HEK293 (cell line): ENCODE results near the gene PPP6R3.
A peak's percentile ranks its signal among the peaks of the same experiment; 100 is the strongest.

ENCODE experiments used
- CTCF ChIA-PET: fragments of 350-600 bp; formaldehyde crosslinking; extraction: SDS; loops from one replicate; lab custom pipeline; 2021; ENCODE audit warnings: antibody characterized with exemption; lab: Yijun Ruan, JAX
- POLR2A ChIA-PET: fragments of 300-600 bp; formaldehyde crosslinking; extraction: SDS; loops from one replicate; lab custom pipeline; 2020; ENCODE audit warnings: antibody characterized with exemption, inconsistent platforms; lab: Yijun Ruan, JAX
- H3K27ac ChIP-seq: fragments of 200-500 bp; sonication (Bioruptor generic); 2 replicates; pipeline ENCODE4 v1.5.1; 2014; ENCODE audit warnings: low read depth, low read length, control low read depth, inconsistent platforms; ENCODE audit errors: extremely low read depth
- H3K36me3 ChIP-seq, 2 experiments: fragments of 200-500 bp in 1 of 2; sonication (Bioruptor generic) in 1 of 2; 1 replicate in 1 of 2; 2 replicates in 1 of 2; pipeline ENCODE4 v1.5.1; 2014 to 2017; ENCODE audit warnings: inconsistent platforms in 2 of 2, low read length in 2 of 2; ENCODE audit not compliant: control insufficient read depth in 2 of 2, insufficient read depth in 1 of 2
- H3K4me1 ChIP-seq: fragments of 200-500 bp; sonication (Bioruptor generic); 2 replicates; pipeline ENCODE4 v1.5.1; 2014; ENCODE audit warnings: mild to moderate bottlenecking, low read length, inconsistent platforms; ENCODE audit not compliant: control insufficient read depth, insufficient read depth
- H3K4me3 ChIP-seq: 2 replicates; pipeline ENCODE4 v1.5.1; 2011; ENCODE audit warnings: low read depth, mild to moderate bottlenecking, control low read depth, low read length, moderate library complexity
- H3K9me3 ChIP-seq: fragments of 200-500 bp; sonication (Bioruptor generic); 2 replicates; pipeline ENCODE4 v1.5.1; 2014; ENCODE audit warnings: low read depth, low read length, inconsistent platforms; ENCODE audit not compliant: control insufficient read depth, insufficient read depth
- GFI1B ChIP-seq: fragments of 450-650 bp; formaldehyde crosslinking; IDR thresholded peaks from 2 replicates; pipeline ENCODE4 v1.5.1; 2016; ENCODE audit warnings: missing biosample characterization, missing genetic modification characterization
- KLF10 ChIP-seq: fragments of 450-650 bp; IDR thresholded peaks from 2 replicates; pipeline ENCODE4 v1.5.1; 2018; ENCODE audit warnings: missing biosample characterization, mild to moderate bottlenecking, missing genetic modification characterization
- KLF9 ChIP-seq: fragments of 450-650 bp; formaldehyde crosslinking; IDR thresholded peaks from 2 replicates; pipeline ENCODE4 v1.5.1; 2016; ENCODE audit warnings: missing biosample characterization, missing genetic modification characterization, low read depth
- SETDB1 ChIP-seq: IDR thresholded peaks from one replicate; pipeline ENCODE4 v1.6.1; 2017; ENCODE audit warnings: mild to moderate bottlenecking, low read length, moderate library complexity, mixed read lengths; ENCODE audit not compliant: insufficient read length
- ZBTB17 ChIP-seq: fragments of 450-650 bp; formaldehyde crosslinking; IDR thresholded peaks from 2 replicates; pipeline ENCODE4 v1.5.1; 2016; ENCODE audit warnings: missing biosample characterization, missing genetic modification characterization
- ZEB2 ChIP-seq: fragments of 450-650 bp; formaldehyde crosslinking; IDR thresholded peaks from 2 replicates; pipeline ENCODE4 v1.5.1; 2016; ENCODE audit warnings: missing biosample characterization, missing genetic modification characterization
- ZNF132 ChIP-seq: fragments of 450-650 bp; formaldehyde crosslinking; IDR thresholded peaks from 2 replicates; pipeline ENCODE4 v1.5.1; 2017; ENCODE audit warnings: missing biosample characterization, missing genetic modification characterization, borderline replicate concordance
- ZNF140 ChIP-seq: fragments of 450-650 bp; formaldehyde crosslinking; IDR thresholded peaks from 2 replicates; pipeline ENCODE4 v1.5.1; 2016; ENCODE audit warnings: missing biosample characterization, missing genetic modification characterization
- ZNF248 ChIP-seq: fragments of 450-650 bp; formaldehyde crosslinking; IDR thresholded peaks from 2 replicates; pipeline ENCODE4 v1.5.1; 2017; ENCODE audit warnings: missing biosample characterization, missing genetic modification characterization
- ZNF266 ChIP-seq: fragments of 450-650 bp; formaldehyde crosslinking; IDR thresholded peaks from 2 replicates; pipeline ENCODE4 v1.5.1; 2016; ENCODE audit warnings: missing biosample characterization, missing genetic modification characterization, low read depth
- ZNF37A ChIP-seq: fragments of 450-650 bp; IDR thresholded peaks from 2 replicates; pipeline ENCODE4 v1.5.1; 2018; ENCODE audit warnings: missing biosample characterization, missing genetic modification characterization
- ZNF473 ChIP-seq: fragments of 450-650 bp; formaldehyde crosslinking; IDR thresholded peaks from 2 replicates; pipeline ENCODE4 v1.5.1; 2017; ENCODE audit warnings: missing biosample characterization, missing genetic modification characterization
- ZNF510 ChIP-seq: fragments of 450-650 bp; formaldehyde crosslinking; IDR thresholded peaks from 2 replicates; pipeline ENCODE4 v1.5.1; 2018; ENCODE audit warnings: mild to moderate bottlenecking, missing genetic modification characterization, missing biosample characterization; ENCODE audit not compliant: insufficient replicate concordance
- ZNF664 ChIP-seq: fragments of 450-650 bp; formaldehyde crosslinking; IDR thresholded peaks from 2 replicates; pipeline ENCODE4 v1.5.1; 2016; ENCODE audit warnings: missing biosample characterization, missing genetic modification characterization
- ZXDB ChIP-seq: fragments of 450-650 bp; formaldehyde crosslinking; IDR thresholded peaks from 2 replicates; pipeline ENCODE4 v1.5.1; 2016; ENCODE audit warnings: missing biosample characterization, missing genetic modification characterization
- TF ChIP-seq, protein P1 (sequence below): fragments of 450-650 bp; formaldehyde crosslinking; IDR thresholded peaks from 2 replicates; pipeline ENCODE4 v1.5.1; 2016; ENCODE audit warnings: missing biosample characterization, missing genetic modification characterization
- TF ChIP-seq, protein P2 (sequence below): fragments of 450-650 bp; formaldehyde crosslinking; conservative IDR thresholded peaks from 2 replicates; pipeline ENCODE4 v1.5.1; 2016; ENCODE audit warnings: low read depth, missing biosample characterization, missing genetic modification characterization
- TF ChIP-seq, protein P3 (sequence below): fragments of 450-650 bp; IDR thresholded peaks from 2 replicates; pipeline ENCODE4 v1.5.1; 2018; ENCODE audit warnings: missing biosample characterization, mild to moderate bottlenecking, missing genetic modification characterization
- TF ChIP-seq, protein P4 (sequence below): fragments of 450-650 bp; formaldehyde crosslinking; IDR thresholded peaks from 2 replicates; pipeline ENCODE4 v1.5.1; 2016; ENCODE audit warnings: missing biosample characterization, missing genetic modification characterization, borderline replicate concordance
- TF ChIP-seq, protein P5 (sequence below): fragments of 450-650 bp; formaldehyde crosslinking; IDR thresholded peaks from 2 replicates; pipeline ENCODE4 v1.5.1; 2016; ENCODE audit warnings: missing biosample characterization, missing genetic modification characterization
- TF ChIP-seq, protein P6 (sequence below): fragments of 450-650 bp; formaldehyde crosslinking; IDR thresholded peaks from 2 replicates; pipeline ENCODE4 v1.5.1; 2016; ENCODE audit warnings: missing biosample characterization, missing genetic modification characterization, low read depth

PPP6R3 gene

DNA sequence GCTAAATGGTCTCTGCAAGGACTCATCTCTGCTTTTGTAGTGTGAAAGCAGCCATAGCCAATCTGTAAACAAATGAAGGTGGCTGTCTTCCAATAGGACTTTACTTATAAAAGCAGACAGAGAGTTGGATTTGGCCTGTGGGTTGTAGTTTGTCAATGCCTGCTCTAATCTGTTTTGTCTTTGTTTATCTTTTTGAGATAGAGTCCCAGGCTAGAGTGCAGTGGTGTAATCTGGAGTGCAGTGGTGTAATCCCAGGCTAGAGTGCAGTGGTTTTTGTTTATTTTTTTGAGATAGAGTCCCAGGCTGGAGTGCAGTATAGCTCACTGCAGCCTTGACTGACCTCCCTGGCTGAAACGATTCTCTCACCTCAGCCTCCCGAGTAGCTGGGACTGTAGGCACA lies 8.6 kb downstream of the PPP6R3 start:
- no peaks in the 10 kb centered on the region for H3K9me3 ChIP-seq
- peaks cover 15% of the 10 kb centered on the region; the same call in 1 of the 2 replicates for H3K4me1 ChIP-seq
- peaks cover 0 to 22% of the 10 kb centered on the region in 2 experiments; a peak in 2 of 3 replicates for H3K36me3 ChIP-seq
- POLR2A ChIA-PET, result interaction anchor here (0.7 kb wide), 2 partner anchors 112 to 253 kb away, joined by 3 read pairs; no protein-coding TSS in a partner anchor
- H3K4me3 ChIP-seq, result no peak overlapping the region
- CTCF ChIA-PET, result no interaction called here
- H3K27ac ChIP-seq, result no peak overlapping the region
- TF ChIP-seq KLF10 (tag by site-specific recombination) (no peak), ZNF266 (tag by site-specific recombination) (no peak), KLF9 (tag by site-specific recombination) (no peak), ZXDB (tag by site-specific recombination) (peak; percentile 52; the same call in 1 of the 2 replicates), ZNF140 (tag by site-specific recombination) (no peak), ZNF473 (tag by site-specific recombination) (no peak), ZNF664 (tag by site-specific recombination) (0 out of 2 replicates have a peak, but pooled peaks have one; percentile 47), ZNF37A (tag by site-specific recombination) (no peak), ZEB2 (tag by site-specific recombination) (0 out of 2 replicates have a peak, but pooled peaks have one; percentile 44), ZNF132 (tag by site-specific recombination) (no peak), ZNF248 (tag by site-specific recombination) (no peak), ZBTB17 (tag by site-specific recombination) (peak; percentile 38; the same call in 1 of the 2 replicates), GFI1B (tag by site-specific recombination) (peak; percentile 66; the same call in 1 of the 2 replicates), SETDB1 (peak; percentile 31), ZNF510 (no peak)
- TF ChIP-seq, protein P1, sequence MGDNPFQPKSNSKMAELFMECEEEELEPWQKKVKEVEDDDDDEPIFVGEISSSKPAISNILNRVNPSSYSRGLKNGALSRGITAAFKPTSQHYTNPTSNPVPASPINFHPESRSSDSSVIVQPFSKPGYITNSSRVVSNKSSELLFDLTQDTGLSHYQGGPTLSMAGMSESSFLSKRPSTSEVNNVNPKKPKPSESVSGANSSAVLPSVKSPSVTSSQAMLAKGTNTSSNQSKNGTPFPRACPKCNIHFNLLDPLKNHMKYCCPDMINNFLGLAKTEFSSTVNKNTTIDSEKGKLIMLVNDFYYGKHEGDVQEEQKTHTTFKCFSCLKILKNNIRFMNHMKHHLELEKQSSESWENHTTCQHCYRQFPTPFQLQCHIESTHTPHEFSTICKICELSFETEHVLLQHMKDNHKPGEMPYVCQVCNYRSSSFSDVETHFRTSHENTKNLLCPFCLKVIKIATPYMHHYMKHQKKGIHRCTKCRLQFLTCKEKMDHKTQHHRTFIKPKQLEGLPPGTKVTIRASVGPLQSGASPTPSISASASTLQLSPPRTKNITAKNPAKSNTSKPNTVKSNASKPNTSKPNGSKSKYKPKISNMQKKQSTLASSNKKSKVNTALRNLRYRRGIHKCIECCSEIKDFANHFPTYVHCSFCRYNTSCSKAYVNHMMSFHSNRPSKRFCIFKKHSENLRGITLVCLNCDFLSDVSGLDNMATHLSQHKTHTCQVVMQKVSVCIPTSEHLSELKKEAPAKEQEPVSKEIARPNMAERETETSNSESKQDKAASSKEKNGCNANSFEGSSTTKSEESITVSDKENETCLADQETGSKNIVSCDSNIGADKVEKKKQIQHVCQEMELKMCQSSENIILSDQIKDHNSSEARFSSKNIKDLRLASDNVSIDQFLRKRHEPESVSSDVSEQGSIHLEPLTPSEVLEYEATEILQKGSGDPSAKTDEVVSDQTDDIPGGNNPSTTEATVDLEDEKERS (tag by site-specific recombination), result no peak
- TF ChIP-seq, protein P2, sequence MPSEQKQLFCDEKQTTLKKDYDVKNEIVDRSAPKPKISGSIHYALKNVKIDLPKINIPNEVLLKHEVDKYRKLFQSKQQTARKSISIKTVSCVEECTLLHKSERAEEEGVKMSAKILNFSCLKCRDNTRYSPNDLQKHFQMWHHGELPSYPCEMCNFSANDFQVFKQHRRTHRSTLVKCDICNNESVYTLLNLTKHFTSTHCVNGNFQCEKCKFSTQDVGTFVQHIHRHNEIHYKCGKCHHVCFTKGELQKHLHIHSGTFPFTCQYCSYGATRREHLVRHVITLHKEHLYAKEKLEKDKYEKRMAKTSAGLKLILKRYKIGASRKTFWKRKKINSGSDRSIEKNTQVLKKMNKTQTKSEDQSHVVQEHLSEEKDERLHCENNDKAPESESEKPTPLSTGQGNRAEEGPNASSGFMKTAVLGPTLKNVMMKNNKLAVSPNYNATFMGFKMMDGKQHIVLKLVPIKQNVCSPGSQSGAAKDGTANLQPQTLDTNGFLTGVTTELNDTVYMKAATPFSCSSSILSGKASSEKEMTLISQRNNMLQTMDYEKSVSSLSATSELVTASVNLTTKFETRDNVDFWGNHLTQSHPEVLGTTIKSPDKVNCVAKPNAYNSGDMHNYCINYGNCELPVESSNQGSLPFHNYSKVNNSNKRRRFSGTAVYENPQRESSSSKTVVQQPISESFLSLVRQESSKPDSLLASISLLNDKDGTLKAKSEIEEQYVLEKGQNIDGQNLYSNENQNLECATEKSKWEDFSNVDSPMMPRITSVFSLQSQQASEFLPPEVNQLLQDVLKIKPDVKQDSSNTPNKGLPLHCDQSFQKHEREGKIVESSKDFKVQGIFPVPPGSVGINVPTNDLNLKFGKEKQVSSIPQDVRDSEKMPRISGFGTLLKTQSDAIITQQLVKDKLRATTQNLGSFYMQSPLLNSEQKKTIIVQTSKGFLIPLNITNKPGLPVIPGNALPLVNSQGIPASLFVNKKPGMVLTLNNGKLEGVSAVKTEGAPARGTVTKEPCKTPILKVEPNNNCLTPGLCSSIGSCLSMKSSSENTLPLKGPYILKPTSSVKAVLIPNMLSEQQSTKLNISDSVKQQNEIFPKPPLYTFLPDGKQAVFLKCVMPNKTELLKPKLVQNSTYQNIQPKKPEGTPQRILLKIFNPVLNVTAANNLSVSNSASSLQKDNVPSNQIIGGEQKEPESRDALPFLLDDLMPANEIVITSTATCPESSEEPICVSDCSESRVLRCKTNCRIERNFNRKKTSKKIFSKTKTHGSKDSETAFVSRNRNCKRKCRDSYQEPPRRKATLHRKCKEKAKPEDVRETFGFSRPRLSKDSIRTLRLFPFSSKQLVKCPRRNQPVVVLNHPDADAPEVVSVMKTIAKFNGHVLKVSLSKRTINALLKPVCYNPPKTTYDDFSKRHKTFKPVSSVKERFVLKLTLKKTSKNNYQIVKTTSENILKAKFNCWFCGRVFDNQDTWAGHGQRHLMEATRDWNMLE (tag by site-specific recombination), result no peak
- TF ChIP-seq, protein P3, sequence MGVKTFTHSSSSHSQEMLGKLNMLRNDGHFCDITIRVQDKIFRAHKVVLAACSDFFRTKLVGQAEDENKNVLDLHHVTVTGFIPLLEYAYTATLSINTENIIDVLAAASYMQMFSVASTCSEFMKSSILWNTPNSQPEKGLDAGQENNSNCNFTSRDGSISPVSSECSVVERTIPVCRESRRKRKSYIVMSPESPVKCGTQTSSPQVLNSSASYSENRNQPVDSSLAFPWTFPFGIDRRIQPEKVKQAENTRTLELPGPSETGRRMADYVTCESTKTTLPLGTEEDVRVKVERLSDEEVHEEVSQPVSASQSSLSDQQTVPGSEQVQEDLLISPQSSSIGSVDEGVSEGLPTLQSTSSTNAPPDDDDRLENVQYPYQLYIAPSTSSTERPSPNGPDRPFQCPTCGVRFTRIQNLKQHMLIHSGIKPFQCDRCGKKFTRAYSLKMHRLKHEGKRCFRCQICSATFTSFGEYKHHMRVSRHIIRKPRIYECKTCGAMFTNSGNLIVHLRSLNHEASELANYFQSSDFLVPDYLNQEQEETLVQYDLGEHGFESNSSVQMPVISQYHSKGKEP (tag by site-specific recombination), result no peak
- TF ChIP-seq, protein P4, sequence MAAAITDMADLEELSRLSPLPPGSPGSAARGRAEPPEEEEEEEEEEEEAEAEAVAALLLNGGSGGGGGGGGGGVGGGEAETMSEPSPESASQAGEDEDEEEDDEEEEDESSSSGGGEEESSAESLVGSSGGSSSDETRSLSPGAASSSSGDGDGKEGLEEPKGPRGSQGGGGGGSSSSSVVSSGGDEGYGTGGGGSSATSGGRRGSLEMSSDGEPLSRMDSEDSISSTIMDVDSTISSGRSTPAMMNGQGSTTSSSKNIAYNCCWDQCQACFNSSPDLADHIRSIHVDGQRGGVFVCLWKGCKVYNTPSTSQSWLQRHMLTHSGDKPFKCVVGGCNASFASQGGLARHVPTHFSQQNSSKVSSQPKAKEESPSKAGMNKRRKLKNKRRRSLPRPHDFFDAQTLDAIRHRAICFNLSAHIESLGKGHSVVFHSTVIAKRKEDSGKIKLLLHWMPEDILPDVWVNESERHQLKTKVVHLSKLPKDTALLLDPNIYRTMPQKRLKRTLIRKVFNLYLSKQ (tag by site-specific recombination), result no peak
- TF ChIP-seq, protein P5, sequence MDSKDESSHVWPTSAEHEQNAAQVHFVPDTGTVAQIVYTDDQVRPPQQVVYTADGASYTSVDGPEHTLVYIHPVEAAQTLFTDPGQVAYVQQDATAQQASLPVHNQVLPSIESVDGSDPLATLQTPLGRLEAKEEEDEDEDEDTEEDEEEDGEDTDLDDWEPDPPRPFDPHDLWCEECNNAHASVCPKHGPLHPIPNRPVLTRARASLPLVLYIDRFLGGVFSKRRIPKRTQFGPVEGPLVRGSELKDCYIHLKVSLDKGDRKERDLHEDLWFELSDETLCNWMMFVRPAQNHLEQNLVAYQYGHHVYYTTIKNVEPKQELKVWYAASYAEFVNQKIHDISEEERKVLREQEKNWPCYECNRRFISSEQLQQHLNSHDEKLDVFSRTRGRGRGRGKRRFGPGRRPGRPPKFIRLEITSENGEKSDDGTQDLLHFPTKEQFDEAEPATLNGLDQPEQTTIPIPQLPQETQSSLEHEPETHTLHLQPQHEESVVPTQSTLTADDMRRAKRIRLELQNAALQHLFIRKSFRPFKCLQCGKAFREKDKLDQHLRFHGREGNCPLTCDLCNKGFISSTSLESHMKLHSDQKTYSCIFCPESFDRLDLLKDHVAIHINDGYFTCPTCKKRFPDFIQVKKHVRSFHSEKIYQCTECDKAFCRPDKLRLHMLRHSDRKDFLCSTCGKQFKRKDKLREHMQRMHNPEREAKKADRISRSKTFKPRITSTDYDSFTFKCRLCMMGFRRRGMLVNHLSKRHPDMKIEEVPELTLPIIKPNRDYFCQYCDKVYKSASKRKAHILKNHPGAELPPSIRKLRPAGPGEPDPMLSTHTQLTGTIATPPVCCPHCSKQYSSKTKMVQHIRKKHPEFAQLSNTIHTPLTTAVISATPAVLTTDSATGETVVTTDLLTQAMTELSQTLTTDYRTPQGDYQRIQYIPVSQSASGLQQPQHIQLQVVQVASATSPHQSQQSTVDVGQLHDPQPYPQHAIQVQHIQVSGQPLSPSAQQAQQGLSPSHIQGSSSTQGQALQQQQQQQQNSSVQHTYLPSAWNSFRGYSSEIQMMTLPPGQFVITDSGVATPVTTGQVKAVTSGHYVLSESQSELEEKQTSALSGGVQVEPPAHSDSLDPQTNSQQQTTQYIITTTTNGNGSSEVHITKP (tag by site-specific recombination), result peak; percentile 60
- TF ChIP-seq, protein P6, sequence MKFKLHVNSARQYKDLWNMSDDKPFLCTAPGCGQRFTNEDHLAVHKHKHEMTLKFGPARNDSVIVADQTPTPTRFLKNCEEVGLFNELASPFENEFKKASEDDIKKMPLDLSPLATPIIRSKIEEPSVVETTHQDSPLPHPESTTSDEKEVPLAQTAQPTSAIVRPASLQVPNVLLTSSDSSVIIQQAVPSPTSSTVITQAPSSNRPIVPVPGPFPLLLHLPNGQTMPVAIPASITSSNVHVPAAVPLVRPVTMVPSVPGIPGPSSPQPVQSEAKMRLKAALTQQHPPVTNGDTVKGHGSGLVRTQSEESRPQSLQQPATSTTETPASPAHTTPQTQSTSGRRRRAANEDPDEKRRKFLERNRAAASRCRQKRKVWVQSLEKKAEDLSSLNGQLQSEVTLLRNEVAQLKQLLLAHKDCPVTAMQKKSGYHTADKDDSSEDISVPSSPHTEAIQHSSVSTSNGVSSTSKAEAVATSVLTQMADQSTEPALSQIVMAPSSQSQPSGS (tag by site-specific recombination), result no peak
